GM10847 (cell line): ENCODE data around the gene CNDP2.

Experiments used
- POLR2A ChIP-seq: IDR thresholded peaks from 2 replicates; pipeline ENCODE4 v1.6.1; 2011; ENCODE audit not compliant: insufficient read length; ENCODE audit errors: extremely low read depth

The CNDP2 gene

GRCh38 chr18:74531043-74531442 is 34.9 kb downstream of the CNDP2 start:
- no peak for TF ChIP-seq POLR2A

GRCh38 chr18:74532511-74533025 is 36.4 kb downstream of the CNDP2 start:
- no peak for TF ChIP-seq POLR2A

GRCh38 chr18:74533666-74534065 is 37.5 kb downstream of the CNDP2 start:
- TF ChIP-seq POLR2A = no peak

GRCh38 chr18:74534150-74534969 is 38.2 kb downstream of the CNDP2 start, which contains the start of gene CNDP1:
Gene CNDP1, plus strand, starts transcription at chr18:74534500. Its CDS starts 168 bp downstream, at chr18:74534668.
- no peak for TF ChIP-seq POLR2A

GRCh38 chr18:74534981-74535649 is 39.0 kb downstream of the CNDP2 start:
- no peak for TF ChIP-seq POLR2A

GRCh38 chr18:74539289-74539688 is 43.1 kb downstream of the CNDP2 start:
- TF ChIP-seq POLR2A = no peak

GRCh38 chr18:74540652-74541421 is 44.7 kb downstream of the CNDP2 start:
- no peak for TF ChIP-seq POLR2A

- no peak for TF ChIP-seq POLR2A
Measured at GRCh38 chr18:74541703-74542555, 45.8 kb downstream of the CNDP2 start.

- TF ChIP-seq POLR2A = no peak
Measured at GRCh38 chr18:74544898-74545297, 48.7 kb downstream of the CNDP2 start.

GRCh38 chr18:74546007-74546406 is 49.8 kb downstream of the CNDP2 start:
- TF ChIP-seq POLR2A = no peak

GRCh38 chr18:74546751-74547530 is 50.8 kb downstream of the CNDP2 start:
- no peak for TF ChIP-seq POLR2A

GRCh38 chr18:74547860-74548259 is 51.7 kb downstream of the CNDP2 start:
- TF ChIP-seq POLR2A = no peak

- no peak for TF ChIP-seq POLR2A
Measured at GRCh38 chr18:74549591-74550104, 53.5 kb downstream of the CNDP2 start.

- TF ChIP-seq POLR2A = no peak
Measured at GRCh38 chr18:74550886-74551285, 54.7 kb downstream of the CNDP2 start.
